Panc1 (cell line): ENCODE results near the gene PICALM. TPM values are rescaled to one million over a fixed set of nuclear protein-coding genes. Genes with fewer than 3 reads are reported as not detected.

Experiments
- ATAC-seq: fragments of 200-7000 bp; cut with Tn5 transposase; 2 replicates; pipeline ENCODE4 v1.9.1; 2020; ENCODE audit warnings: mild to moderate bottlenecking, moderate library complexity
- BruUV-seq: library from RNA; stranded (reverse); fragments of 400-500 nt; replicated peaks from 2 replicates; lab custom pipeline; 2021; lab: Mats Ljungman, UMichigan
- CTCF ChIA-PET: fragments of 300-600 bp; sonication (Branson Sonifier 250); formaldehyde crosslinking; loops from one replicate; lab custom pipeline; 2022; ENCODE audit warnings: antibody characterized with exemption; lab: Charles Lee
- POLR2A ChIA-PET: fragments of 300-600 bp; sonication (Branson Sonifier 250); formaldehyde crosslinking; loops from one replicate; lab custom pipeline; 2022; ENCODE audit warnings: antibody characterized with exemption; lab: Charles Lee
- DNase-seq: peaks from one replicate; pipeline ENCODE4 v3.0.0-alpha.2; 2010; ENCODE audit warnings: low read depth, low spot score
- H3K27ac ChIP-seq: 2 replicates; pipeline ENCODE4 v1.5.1; 2011; ENCODE audit warnings: mild to moderate bottlenecking, low read length, inconsistent platforms
- H3K27me3 ChIP-seq: fragments of 200-500 bp; sonication (Bioruptor generic); 2 replicates; pipeline ENCODE4 v1.6.0; 2014; ENCODE audit warnings: low read length, inconsistent platforms; ENCODE audit not compliant: control insufficient read depth, insufficient read depth
- H3K36me3 ChIP-seq: fragments of 200-500 bp; sonication (Bioruptor generic); 2 replicates; pipeline ENCODE4 v1.5.1; 2014; ENCODE audit warnings: inconsistent platforms, mild to moderate bottlenecking, low read length, moderate library complexity; ENCODE audit not compliant: control insufficient read depth, insufficient read depth
- H3K4me1 ChIP-seq: 2 replicates; pipeline ENCODE4 v1.5.1; 2011; ENCODE audit warnings: inconsistent platforms, mild to moderate bottlenecking, low read length, moderate library complexity; ENCODE audit not compliant: control insufficient read depth, insufficient read depth
- H3K4me3 ChIP-seq, 2 experiments: 2 replicates each; pipeline ENCODE4 v1.5.1; 2011 to 2012; ENCODE audit warnings: low read depth in 2 of 2, low read length in 2 of 2, mild to moderate bottlenecking in 2 of 2, inconsistent platforms in 1 of 2, moderate library complexity in 1 of 2
- H3K9me3 ChIP-seq: fragments of 200-500 bp; sonication (Bioruptor generic); 2 replicates; pipeline ENCODE4 v1.5.1; 2014; ENCODE audit warnings: low read depth, mild to moderate bottlenecking, inconsistent platforms, low read length, moderate library complexity; ENCODE audit not compliant: control insufficient read depth, insufficient read depth
- POLR2AphosphoS5 ChIP-seq: IDR thresholded peaks from 2 replicates; pipeline ENCODE4 v1.6.1; 2012; ENCODE audit warnings: mild to moderate bottlenecking, low read depth, low read length, moderate library complexity
- SIN3A ChIP-seq: IDR thresholded peaks from 2 replicates; pipeline ENCODE4 v1.6.1; 2012; ENCODE audit warnings: low read depth, mild to moderate bottlenecking, low read length, moderate library complexity, borderline replicate concordance; ENCODE audit not compliant: insufficient read depth
- TCF7L2 ChIP-seq: IDR thresholded peaks from 2 replicates; pipeline ENCODE4 v1.6.1; 2011; ENCODE audit warnings: mild to moderate bottlenecking, low read depth, low read length, inconsistent platforms
- in situ Hi-C: cut with HindIII; loops from 2 replicates; pipeline ENCODE4 v1.10.0; 2016; ENCODE audit warnings: low sequenced_read_pairs, low pct_unique_long_range_greater_than_20kb
- intact Hi-C: fragments of 100-400 bp; cut with micrococcal nuclease; formaldehyde crosslinking; loops from one replicate; pipeline ENCODE4 v1.10.0; 2022; ENCODE audit not compliant: unreplicated experiment
- total RNA-seq: library from RNA; stranded (reverse); gene quantifications from one replicate; pipeline ENCODE4 v1.2.1, GENCODE V29; 2021; ENCODE audit not compliant: unreplicated experiment
- TF ChIP-seq, protein P1 (sequence below): fragments of 450-650 bp; IDR thresholded peaks from 2 replicates; pipeline ENCODE4 v1.5.1; 2017; ENCODE audit warnings: mild to moderate bottlenecking
- TF ChIP-seq, protein P2 (sequence below), 2 experiments: IDR thresholded peaks; 2 replicates each; pipeline ENCODE4 v1.6.1; 2011 to 2012; ENCODE audit warnings: low read depth in 2 of 2, control low read depth in 1 of 2, low read length in 1 of 2, mild to moderate bottlenecking in 1 of 2, moderate library complexity in 1 of 2; ENCODE audit not compliant: insufficient read depth in 1 of 2

PICALM gene
- total RNA-seq, 1 experiment from 2014 or later: 153 TPM

DNA sequence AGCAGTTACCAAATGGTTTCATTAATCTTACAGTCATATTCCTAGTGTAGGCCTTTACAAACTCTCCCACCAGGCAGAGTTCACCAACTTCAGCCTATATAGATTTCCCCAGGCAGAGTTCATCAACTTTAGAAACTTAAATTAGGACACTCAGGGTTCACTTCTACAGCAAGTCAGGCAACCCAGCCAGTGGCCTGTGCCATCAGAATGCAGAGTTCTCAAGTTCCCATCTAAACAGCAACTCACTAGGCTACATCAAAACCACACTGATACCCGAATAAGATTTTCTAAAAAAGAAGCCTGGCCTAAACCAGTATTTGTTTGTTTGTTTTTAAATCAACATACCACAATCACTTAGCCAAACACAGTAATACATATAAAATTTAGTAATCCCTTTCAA, 33.7 kb downstream of the PICALM start:
- peak; percentile 61 for ATAC-seq
- intact Hi-C loops: no loop called here
- CTCF ChIA-PET: no interaction called here

DNA sequence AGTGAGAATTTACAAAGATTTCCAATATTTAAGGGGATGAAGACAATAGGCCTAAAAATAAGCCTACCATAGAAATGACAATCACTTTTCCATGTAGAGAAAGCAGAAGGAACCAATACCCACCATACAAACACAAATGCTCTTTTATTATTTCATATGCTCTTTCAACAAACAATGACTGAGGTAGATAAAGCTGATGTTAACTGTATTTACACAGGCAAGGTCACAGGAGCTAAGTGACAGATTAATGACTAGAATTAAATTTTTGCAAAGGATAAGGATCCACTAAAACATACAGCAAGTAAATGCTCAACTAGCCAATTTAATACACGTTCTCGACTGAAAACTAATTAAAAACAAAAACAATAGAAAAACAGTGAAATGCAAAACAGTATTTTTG, 34.2 kb downstream of the PICALM start:
- Histone ChIP-seq H3K4me1 (peaks cover 12% of the 10 kb centered on the region; the same call in 1 of the 2 replicates), H3K9me3 (no peaks in the 10 kb centered on the region), H3K27me3 (no peaks in the 10 kb centered on the region), H3K27ac (no peak overlapping the region), H3K36me3 (peaks cover 7% of the 10 kb centered on the region), H3K4me3 (no peak overlapping the region)
- TF ChIP-seq SIN3A: no peak
- TF ChIP-seq POLR2AphosphoS5: no peak
- no peak for TF ChIP-seq TCF7L2
- TF ChIP-seq, protein P1, sequence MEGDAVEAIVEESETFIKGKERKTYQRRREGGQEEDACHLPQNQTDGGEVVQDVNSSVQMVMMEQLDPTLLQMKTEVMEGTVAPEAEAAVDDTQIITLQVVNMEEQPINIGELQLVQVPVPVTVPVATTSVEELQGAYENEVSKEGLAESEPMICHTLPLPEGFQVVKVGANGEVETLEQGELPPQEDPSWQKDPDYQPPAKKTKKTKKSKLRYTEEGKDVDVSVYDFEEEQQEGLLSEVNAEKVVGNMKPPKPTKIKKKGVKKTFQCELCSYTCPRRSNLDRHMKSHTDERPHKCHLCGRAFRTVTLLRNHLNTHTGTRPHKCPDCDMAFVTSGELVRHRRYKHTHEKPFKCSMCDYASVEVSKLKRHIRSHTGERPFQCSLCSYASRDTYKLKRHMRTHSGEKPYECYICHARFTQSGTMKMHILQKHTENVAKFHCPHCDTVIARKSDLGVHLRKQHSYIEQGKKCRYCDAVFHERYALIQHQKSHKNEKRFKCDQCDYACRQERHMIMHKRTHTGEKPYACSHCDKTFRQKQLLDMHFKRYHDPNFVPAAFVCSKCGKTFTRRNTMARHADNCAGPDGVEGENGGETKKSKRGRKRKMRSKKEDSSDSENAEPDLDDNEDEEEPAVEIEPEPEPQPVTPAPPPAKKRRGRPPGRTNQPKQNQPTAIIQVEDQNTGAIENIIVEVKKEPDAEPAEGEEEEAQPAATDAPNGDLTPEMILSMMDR: no peak
- TF ChIP-seq, protein P2, sequence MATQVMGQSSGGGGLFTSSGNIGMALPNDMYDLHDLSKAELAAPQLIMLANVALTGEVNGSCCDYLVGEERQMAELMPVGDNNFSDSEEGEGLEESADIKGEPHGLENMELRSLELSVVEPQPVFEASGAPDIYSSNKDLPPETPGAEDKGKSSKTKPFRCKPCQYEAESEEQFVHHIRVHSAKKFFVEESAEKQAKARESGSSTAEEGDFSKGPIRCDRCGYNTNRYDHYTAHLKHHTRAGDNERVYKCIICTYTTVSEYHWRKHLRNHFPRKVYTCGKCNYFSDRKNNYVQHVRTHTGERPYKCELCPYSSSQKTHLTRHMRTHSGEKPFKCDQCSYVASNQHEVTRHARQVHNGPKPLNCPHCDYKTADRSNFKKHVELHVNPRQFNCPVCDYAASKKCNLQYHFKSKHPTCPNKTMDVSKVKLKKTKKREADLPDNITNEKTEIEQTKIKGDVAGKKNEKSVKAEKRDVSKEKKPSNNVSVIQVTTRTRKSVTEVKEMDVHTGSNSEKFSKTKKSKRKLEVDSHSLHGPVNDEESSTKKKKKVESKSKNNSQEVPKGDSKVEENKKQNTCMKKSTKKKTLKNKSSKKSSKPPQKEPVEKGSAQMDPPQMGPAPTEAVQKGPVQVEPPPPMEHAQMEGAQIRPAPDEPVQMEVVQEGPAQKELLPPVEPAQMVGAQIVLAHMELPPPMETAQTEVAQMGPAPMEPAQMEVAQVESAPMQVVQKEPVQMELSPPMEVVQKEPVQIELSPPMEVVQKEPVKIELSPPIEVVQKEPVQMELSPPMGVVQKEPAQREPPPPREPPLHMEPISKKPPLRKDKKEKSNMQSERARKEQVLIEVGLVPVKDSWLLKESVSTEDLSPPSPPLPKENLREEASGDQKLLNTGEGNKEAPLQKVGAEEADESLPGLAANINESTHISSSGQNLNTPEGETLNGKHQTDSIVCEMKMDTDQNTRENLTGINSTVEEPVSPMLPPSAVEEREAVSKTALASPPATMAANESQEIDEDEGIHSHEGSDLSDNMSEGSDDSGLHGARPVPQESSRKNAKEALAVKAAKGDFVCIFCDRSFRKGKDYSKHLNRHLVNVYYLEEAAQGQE (IDR thresholded peaks at IDR 0.05; ENCODE audit: insufficient read depth in 1 of 2, low read depth in 2 of 2, low read length in 1 of 2): no peak
- intact Hi-C loops (no loop called here), in situ Hi-C loops (no loop called here)
- ATAC-seq: no peak
- DNase-seq: no peak
- no TSS peak for BruUV-seq
- ChIA-PET CTCF (no interaction called here), POLR2A (interaction anchor here (0.7 kb wide), 1 partner anchor 537 kb away, joined by 3 read pairs; no protein-coding TSS in a partner anchor)

More for the DNA sequence above, 33.7 kb downstream of the PICALM start:
- POLR2A ChIA-PET: interaction anchor here (0.7 kb wide), 1 partner anchor 537 kb away, joined by 3 read pairs; no protein-coding TSS in a partner anchor
- Histone ChIP-seq H3K27me3 (no peaks in the 10 kb centered on the region), H3K9me3 (no peaks in the 10 kb centered on the region), H3K36me3 (peaks cover 3% of the 10 kb centered on the region; the same call in 1 of the 2 replicates), H3K27ac (no peak overlapping the region), H3K4me1 (peaks cover 12% of the 10 kb centered on the region; the same call in 1 of the 2 replicates), H3K4me3 (no peak overlapping the region)
- in situ Hi-C loops: no loop called here
- BruUV-seq: no TSS peak
- TF ChIP-seq TCF7L2: no peak
- TF ChIP-seq SIN3A: no peak
- TF ChIP-seq, protein P1: no peak
- TF ChIP-seq, protein P2 (IDR thresholded peaks at IDR 0.05; ENCODE audit: insufficient read depth in 1 of 2, low read depth in 2 of 2, low read length in 1 of 2): no peak
- TF ChIP-seq POLR2AphosphoS5: no peak
- no peak for DNase-seq
